HEK293 (cell line): Measurements from ENCODE around the gene GGNBP2.

Experiments
- CTCF ChIA-PET: fragments of 350-600 bp; formaldehyde crosslinking; extraction: SDS; loops from one replicate; lab custom pipeline; 2021; ENCODE audit warnings: antibody characterized with exemption; lab: Yijun Ruan, JAX
- POLR2A ChIA-PET: fragments of 300-600 bp; formaldehyde crosslinking; extraction: SDS; loops from one replicate; lab custom pipeline; 2020; ENCODE audit warnings: antibody characterized with exemption, inconsistent platforms; lab: Yijun Ruan, JAX
- H3K27ac ChIP-seq: fragments of 200-500 bp; sonication (Bioruptor generic); 2 replicates; pipeline ENCODE4 v1.5.1; 2014; ENCODE audit warnings: low read depth, low read length, control low read depth, inconsistent platforms; ENCODE audit errors: extremely low read depth
- H3K36me3 ChIP-seq, 2 experiments: fragments of 200-500 bp in 1 of 2; sonication (Bioruptor generic) in 1 of 2; 1 replicate in 1 of 2; 2 replicates in 1 of 2; pipeline ENCODE4 v1.5.1; 2014 to 2017; ENCODE audit warnings: inconsistent platforms in 2 of 2, low read length in 2 of 2; ENCODE audit not compliant: control insufficient read depth in 2 of 2, insufficient read depth in 1 of 2
- H3K4me1 ChIP-seq: fragments of 200-500 bp; sonication (Bioruptor generic); 2 replicates; pipeline ENCODE4 v1.5.1; 2014; ENCODE audit warnings: mild to moderate bottlenecking, low read length, inconsistent platforms; ENCODE audit not compliant: control insufficient read depth, insufficient read depth
- H3K4me3 ChIP-seq: 2 replicates; pipeline ENCODE4 v1.5.1; 2011; ENCODE audit warnings: low read depth, mild to moderate bottlenecking, control low read depth, low read length, moderate library complexity
- H3K9me3 ChIP-seq: fragments of 200-500 bp; sonication (Bioruptor generic); 2 replicates; pipeline ENCODE4 v1.5.1; 2014; ENCODE audit warnings: low read depth, low read length, inconsistent platforms; ENCODE audit not compliant: control insufficient read depth, insufficient read depth
- HIC1 ChIP-seq: fragments of 450-650 bp; formaldehyde crosslinking; IDR thresholded peaks from 2 replicates; pipeline ENCODE4 v1.5.1; 2016; ENCODE audit warnings: missing biosample characterization, missing genetic modification characterization
- KLF17 ChIP-seq: fragments of 450-650 bp; formaldehyde crosslinking; IDR thresholded peaks from 2 replicates; pipeline ENCODE4 v1.5.1; 2016; ENCODE audit warnings: missing biosample characterization, missing genetic modification characterization
- MYNN ChIP-seq: fragments of 450-650 bp; formaldehyde crosslinking; IDR thresholded peaks from 2 replicates; pipeline ENCODE4 v1.5.1; 2016; ENCODE audit warnings: missing biosample characterization, missing genetic modification characterization, borderline replicate concordance
- OSR2 ChIP-seq: fragments of 450-650 bp; formaldehyde crosslinking; IDR thresholded peaks from 2 replicates; pipeline ENCODE4 v1.5.1; 2016; ENCODE audit warnings: missing biosample characterization, missing genetic modification characterization
- PATZ1 ChIP-seq: fragments of 450-650 bp; formaldehyde crosslinking; IDR thresholded peaks from 2 replicates; pipeline ENCODE4 v1.5.1; 2016; ENCODE audit warnings: missing biosample characterization, missing genetic modification characterization
- SETDB1 ChIP-seq: IDR thresholded peaks from one replicate; pipeline ENCODE4 v1.6.1; 2017; ENCODE audit warnings: mild to moderate bottlenecking, low read length, moderate library complexity, mixed read lengths; ENCODE audit not compliant: insufficient read length
- ZBTB10 ChIP-seq: fragments of 450-650 bp; formaldehyde crosslinking; IDR thresholded peaks from 2 replicates; pipeline ENCODE4 v1.5.1; 2016; ENCODE audit warnings: missing biosample characterization, missing genetic modification characterization
- ZBTB26 ChIP-seq: fragments of 450-650 bp; formaldehyde crosslinking; optimal IDR thresholded peaks from 2 replicates; pipeline ENCODE3; 2016; ENCODE audit warnings: missing biosample characterization, mild to moderate bottlenecking, missing genetic modification characterization
- ZBTB44 ChIP-seq: fragments of 450-650 bp; IDR thresholded peaks from 2 replicates; pipeline ENCODE4 v1.5.1; 2018; ENCODE audit warnings: missing biosample characterization, mild to moderate bottlenecking, missing genetic modification characterization
- ZBTB49 ChIP-seq: fragments of 450-650 bp; formaldehyde crosslinking; IDR thresholded peaks from 2 replicates; pipeline ENCODE4 v1.5.1; 2016; ENCODE audit warnings: missing biosample characterization, missing genetic modification characterization, low read depth
- ZIC2 ChIP-seq: fragments of 450-650 bp; formaldehyde crosslinking; IDR thresholded peaks from 2 replicates; pipeline ENCODE4 v1.5.1; 2016; ENCODE audit warnings: missing biosample characterization, missing genetic modification characterization
- ZNF169 ChIP-seq: fragments of 450-650 bp; formaldehyde crosslinking; IDR thresholded peaks from 2 replicates; pipeline ENCODE4 v1.5.1; 2016; ENCODE audit warnings: missing biosample characterization, missing genetic modification characterization
- ZNF19 ChIP-seq: fragments of 450-650 bp; formaldehyde crosslinking; IDR thresholded peaks from 2 replicates; pipeline ENCODE4; 2016; ENCODE audit warnings: missing biosample characterization, missing genetic modification characterization, low read depth
- ZNF211 ChIP-seq: fragments of 450-650 bp; formaldehyde crosslinking; IDR thresholded peaks from 2 replicates; pipeline ENCODE4 v1.5.1; 2016; ENCODE audit warnings: low read depth, missing biosample characterization, missing genetic modification characterization
- ZNF24 ChIP-seq: fragments of 450-650 bp; formaldehyde crosslinking; IDR thresholded peaks from 2 replicates; pipeline ENCODE4 v1.5.1; 2016; ENCODE audit warnings: missing biosample characterization, missing genetic modification characterization
- ZNF580 ChIP-seq: fragments of 450-650 bp; formaldehyde crosslinking; IDR thresholded peaks from 2 replicates; pipeline ENCODE4 v1.5.1; 2016; ENCODE audit warnings: missing biosample characterization, missing genetic modification characterization
- ZNF843 ChIP-seq: fragments of 450-650 bp; formaldehyde crosslinking; IDR thresholded peaks from 2 replicates; pipeline ENCODE4 v1.5.1; 2016; ENCODE audit warnings: missing biosample characterization, missing genetic modification characterization
- ZSCAN18 ChIP-seq: fragments of 450-650 bp; formaldehyde crosslinking; IDR thresholded peaks from 2 replicates; pipeline ENCODE4 v1.5.1; 2016; ENCODE audit warnings: missing biosample characterization, missing genetic modification characterization

Gene GGNBP2

GRCh38 chr17:36629970-36630502 is 85.3 kb downstream of the GGNBP2 start:
- Histone ChIP-seq H3K27ac (no peak overlapping the region), H3K36me3 (no peaks in the 10 kb centered on the region), H3K4me1 (no peaks in the 10 kb centered on the region), H3K4me3 (no peak overlapping the region), H3K9me3 (no peaks in the 10 kb centered on the region)
- CTCF ChIA-PET, result interaction anchor here (0.5 to 8.6 kb wide), 17 partner anchors 8 to 775 kb away, joined by 3 to 84 read pairs (median 5); partner anchors contain the start of gene MRM1
- TF ChIP-seq OSR2 (tag by site-specific recombination), result no peak
- TF ChIP-seq ZNF843, result no peak
- TF ChIP-seq HIC1, result no peak
- POLR2A ChIA-PET, result no interaction called here

GRCh38 chr17:36631022-36631421 is 86.3 kb downstream of the GGNBP2 start:
- ChIA-PET CTCF (interaction anchor here (1.0 to 8.6 kb wide), 5 partner anchors 25 to 699 kb away, joined by 3 to 84 read pairs (median 14); no protein-coding TSS in a partner anchor), POLR2A (no interaction called here)
- H3K27ac ChIP-seq, result no peak overlapping the region
- H3K36me3 ChIP-seq, result no peaks in the 10 kb centered on the region
- no peaks in the 10 kb centered on the region for H3K9me3 ChIP-seq
- H3K4me1 ChIP-seq, result no peaks in the 10 kb centered on the region
- H3K4me3 ChIP-seq, result no peak overlapping the region
- TF ChIP-seq ZNF580 (tag by site-specific recombination) (no peak), ZSCAN18 (tag by site-specific recombination) (no peak), PATZ1 (tag by site-specific recombination) (no peak), ZNF211 (tag by site-specific recombination) (no peak), SETDB1 (no peak), ZIC2 (tag by site-specific recombination) (no peak), ZNF24 (no peak), KLF17 (tag by site-specific recombination) (no peak), ZBTB49 (tag by site-specific recombination) (no peak), ZBTB26 (tag by site-specific recombination) (no peak), ZBTB10 (tag by site-specific recombination) (no peak), ZBTB44 (tag by site-specific recombination) (no peak), MYNN (tag by site-specific recombination) (no peak), ZNF19 (no peak), ZNF169 (tag by site-specific recombination) (no peak)
